Effector CD4-positive, alpha-beta T cell (primary cell): Measurements from ENCODE around the gene ZNF862.
"Not testable (repeated sequence)": the region's sequence is repeated elsewhere in the genome, so short reads cannot be mapped to it uniquely, and the experiment has no call there.

Experiments used
- DNase-seq: peaks from one replicate; pipeline ENCODE4 v3.0.0-alpha.2; 2020

Gene ZNF862

DNA sequence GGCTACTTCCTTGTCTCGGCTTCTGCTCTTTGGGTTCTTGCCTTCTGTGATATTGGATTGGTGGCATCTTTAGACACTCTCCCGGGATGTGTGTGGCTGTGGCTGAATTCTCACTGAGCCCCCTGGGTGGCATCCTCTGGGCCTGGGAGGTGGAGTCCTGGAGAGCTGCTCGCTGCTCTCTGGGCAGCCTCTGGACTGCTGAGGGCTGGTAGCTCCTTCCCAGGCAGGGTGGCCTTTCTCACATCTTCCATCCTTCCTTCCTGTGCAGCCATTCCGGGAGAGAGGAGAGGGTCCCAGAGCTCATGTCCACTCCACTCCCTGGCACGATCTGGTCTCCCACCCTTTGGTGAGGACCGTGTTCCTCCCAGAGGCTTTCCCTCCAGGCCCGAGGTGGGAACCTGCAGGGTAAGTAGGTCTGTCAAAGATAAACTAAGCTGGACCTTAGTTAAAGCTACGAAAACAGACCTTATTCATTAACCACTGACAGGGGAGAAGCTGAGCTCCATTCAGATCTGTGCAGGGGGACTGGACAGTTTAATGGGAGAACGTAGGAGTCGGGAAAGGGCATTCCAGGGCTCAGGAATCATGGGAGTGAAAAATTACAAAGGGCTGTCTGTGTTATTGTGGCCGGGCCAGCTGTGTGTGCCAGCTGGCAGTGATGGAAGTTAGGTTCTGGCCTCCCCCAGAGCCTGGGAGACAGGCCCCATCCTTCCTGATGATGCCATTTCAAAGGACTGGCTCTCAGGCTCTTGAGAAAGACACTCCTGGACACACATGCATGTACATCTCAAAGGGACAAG is 44.3 kb downstream of the ZNF862 start:
- no peak for DNase-seq

DNA sequence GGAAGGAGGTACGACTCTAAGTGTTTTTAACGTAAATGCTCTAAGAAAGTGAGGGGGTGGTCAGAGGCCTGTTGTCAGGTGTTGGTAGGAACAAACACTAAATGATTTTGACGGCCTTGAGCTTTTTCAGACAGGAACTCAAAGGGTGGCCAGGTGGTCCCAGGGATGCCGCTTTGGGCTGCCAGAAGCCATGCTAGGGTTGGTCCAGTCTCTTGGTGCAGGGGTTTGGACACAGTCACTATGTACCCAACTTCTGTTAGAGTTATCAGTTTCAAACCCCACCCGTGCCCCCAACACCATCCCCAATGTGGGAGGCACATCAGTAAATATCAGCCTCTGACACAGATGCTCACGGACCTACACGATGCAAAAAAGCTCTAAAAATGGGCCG is 44.9 kb downstream of the ZNF862 start:
- DNase-seq: no peak

GRCh38 chr7:149883452-149883861 is 45.3 kb downstream of the ZNF862 start:
- DNase-seq: no peak

DNA sequence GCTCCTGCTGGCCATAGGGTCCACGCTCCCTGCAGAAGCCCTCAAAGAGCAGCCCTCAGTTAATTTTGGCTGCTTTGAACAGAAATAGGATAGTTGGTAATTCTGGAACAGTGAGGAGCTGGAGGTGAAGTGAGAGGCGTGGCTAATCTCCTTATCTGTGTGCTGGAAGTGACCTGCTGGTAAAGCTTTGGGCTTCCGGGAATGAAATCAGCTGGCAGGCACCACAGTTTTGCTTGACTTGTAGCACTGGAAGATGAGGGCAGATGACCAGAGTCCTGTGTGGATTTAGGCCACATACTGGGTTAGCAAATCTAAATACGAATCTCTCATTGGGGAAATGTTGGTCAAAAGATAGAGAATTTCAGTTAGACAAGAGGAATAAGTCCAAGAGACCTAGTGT is 45.8 kb downstream of the ZNF862 start:
- DNase-seq: no peak

DNA sequence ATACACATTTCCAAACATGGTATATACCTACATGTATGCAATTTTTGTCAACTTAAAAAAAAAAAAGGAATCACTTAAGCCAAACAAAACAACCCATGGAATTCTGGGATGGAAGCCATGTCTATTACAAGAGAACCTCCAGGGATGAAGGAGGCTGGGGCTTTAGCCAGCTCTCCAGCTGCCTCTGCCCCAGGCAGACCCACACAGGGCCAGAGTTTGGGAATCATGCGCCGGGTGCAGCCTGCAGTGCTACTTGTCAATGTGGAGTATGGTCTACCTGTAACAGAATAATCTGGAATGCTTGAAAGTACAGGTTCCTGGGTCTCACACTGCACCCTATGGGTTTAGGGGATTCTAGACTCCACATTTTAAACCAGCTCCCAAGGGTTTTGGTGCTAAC is 46.4 kb downstream of the ZNF862 start:
- DNase-seq: no peak

GRCh38 chr7:149885191-149886017 is 47.2 kb downstream of the ZNF862 start:
- no peak for DNase-seq

DNA sequence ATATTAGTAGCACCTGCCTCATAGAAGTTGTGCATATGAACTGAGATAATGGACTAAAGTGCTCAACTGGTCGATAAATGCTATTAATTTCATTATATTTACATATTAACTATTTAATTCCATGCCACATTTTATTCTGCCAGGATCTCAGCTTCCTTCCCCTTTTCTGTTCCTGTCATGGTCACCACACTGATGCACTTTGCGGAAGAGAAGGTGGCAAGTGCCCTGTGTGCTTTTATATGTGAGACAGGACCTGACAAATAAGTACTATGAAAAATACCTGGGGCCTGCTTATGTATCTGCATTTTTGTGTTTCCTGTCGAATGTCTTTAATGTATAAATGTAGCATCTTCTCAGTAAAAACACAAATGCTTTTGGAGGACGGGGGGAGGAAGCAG is 47.8 kb downstream of the ZNF862 start:
- DNase-seq: no peak

DNA sequence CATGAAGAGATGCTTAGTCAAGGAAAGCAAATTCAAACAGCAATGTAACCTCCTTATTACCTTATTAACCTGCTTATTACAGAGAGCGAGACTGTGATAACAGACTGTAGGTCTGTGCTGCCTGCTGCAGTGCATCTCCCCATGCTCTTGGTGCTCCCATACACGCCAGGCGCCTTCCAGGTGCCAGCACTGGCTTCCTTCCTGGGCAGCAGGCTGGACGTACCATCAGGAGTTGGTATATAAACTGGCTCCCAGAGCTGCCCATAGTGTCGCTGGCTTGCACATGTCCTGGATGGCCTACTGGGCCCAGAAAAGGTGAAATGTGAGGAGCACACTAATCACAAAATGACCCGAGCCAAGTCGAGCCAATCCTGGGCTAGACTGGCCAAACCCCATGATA is 49.1 kb downstream of the ZNF862 start:
- DNase-seq: no peak

GRCh38 chr7:149890715-149891114 is 52.5 kb downstream of the ZNF862 start:
- not testable (repeated sequence) for DNase-seq

DNA sequence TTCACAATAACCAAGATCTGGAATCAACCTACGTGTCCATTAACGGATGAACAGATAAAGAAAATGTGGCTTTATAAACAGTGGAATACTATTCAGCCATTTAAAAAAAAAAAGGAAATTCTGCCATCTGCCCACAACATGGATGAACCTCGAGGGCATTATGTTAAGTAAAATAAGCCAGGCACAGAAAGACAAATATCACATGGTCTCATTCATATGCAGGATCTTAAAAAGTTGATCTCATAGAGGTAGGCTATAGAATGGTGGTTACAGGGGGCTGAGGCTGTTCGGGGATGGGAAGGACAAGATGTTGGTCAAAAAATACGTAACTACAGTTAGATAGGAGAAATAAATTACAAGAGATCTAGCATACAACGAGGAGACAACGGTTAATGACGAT is 56.8 kb downstream of the ZNF862 start:
- not testable (repeated sequence) for DNase-seq

- DNase-seq: not testable (repeated sequence)
Measured at GRCh38 chr7:149907776-149908376, 69.7 kb downstream of the ZNF862 start.

DNA sequence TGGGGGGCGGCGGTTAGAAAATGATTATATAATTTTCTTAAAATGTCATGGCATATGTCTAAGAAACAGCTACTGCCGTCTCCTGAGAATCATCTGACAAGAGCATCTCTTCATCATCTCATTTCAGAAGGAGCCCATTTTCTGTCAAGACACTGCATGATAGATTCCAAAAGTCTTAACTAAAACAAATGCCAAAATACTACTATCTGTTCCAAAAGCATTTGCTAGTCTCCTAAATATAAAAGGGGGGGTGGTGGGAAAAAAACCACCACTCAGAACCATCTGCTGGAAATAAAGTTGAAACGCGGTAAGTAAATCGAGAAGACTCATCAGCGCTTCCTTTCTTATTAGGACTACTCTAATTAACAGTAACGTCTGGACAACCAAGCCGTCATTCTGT is 72.0 kb downstream of the ZNF862 start:
- not testable (repeated sequence) for DNase-seq

GRCh38 chr7:149912126-149912525 is 74.0 kb downstream of the ZNF862 start:
- DNase-seq: not testable (repeated sequence)
